Activated CD8-positive, alpha-beta memory T cell treated with anti-CD3 and anti-CD28 coated beads, Interleukin-2, amount 50 U/mL, for 1 hour (primary cell): ENCODE measurements around the gene DACT1.

ENCODE experiments used
- DNase-seq: peaks from one replicate; pipeline ENCODE4 v3.0.0-alpha.2; 2020; ENCODE audit errors: extremely low read depth

Gene DACT1

GRCh38 chr14:58668848-58669480, 31.2 kb downstream of the DACT1 start:
- no peak for DNase-seq

GRCh38 chr14:58669556-58670200, 31.9 kb downstream of the DACT1 start:
- DNase-seq, result no peak

GRCh38 chr14:58671024-58671423, 33.3 kb downstream of the DACT1 start:
- DNase-seq, result no peak

GRCh38 chr14:58671436-58671835, 33.7 kb downstream of the DACT1 start:
- no peak for DNase-seq

GRCh38 chr14:58673722-58674121, 36.0 kb downstream of the DACT1 start:
- DNase-seq, result no peak

GRCh38 chr14:58677001-58677400, 39.2 kb downstream of the DACT1 start:
- no peak for DNase-seq

- no peak for DNase-seq
Observed at GRCh38 chr14:58677517-58677916, 39.8 kb downstream of the DACT1 start.

GRCh38 chr14:58677996-58678395, 40.2 kb downstream of the DACT1 start:
- DNase-seq, result no peak

- no peak for DNase-seq
Observed at GRCh38 chr14:58680698-58681097, 42.9 kb downstream of the DACT1 start.

- DNase-seq, result no peak
Observed at GRCh38 chr14:58687232-58687795, 49.6 kb downstream of the DACT1 start.

GRCh38 chr14:58690801-58691516, 53.2 kb downstream of the DACT1 start:
- DNase-seq, result no peak

GRCh38 chr14:58693048-58693447, 55.3 kb downstream of the DACT1 start:
- no peak for DNase-seq

GRCh38 chr14:58695514-58695913, 57.8 kb downstream of the DACT1 start:
- DNase-seq, result no peak

GRCh38 chr14:58697266-58697929, 59.6 kb downstream of the DACT1 start:
- no peak for DNase-seq
